ENCODE data around the gene EGLN2.
A peak's percentile ranks its signal among the peaks of the same experiment; 100 is the strongest.

Gene EGLN2

GRCh38 chr19:40797166-40797962, 1.6 kb upstream of the EGLN2 start:
- no peak for DNase-seq (ENCODE audit: low read depth in 1 of 2, low spot score in 1 of 2)
- H3K4me3 ChIP-seq (replicated peaks; ENCODE audit: insufficient read depth, low read length): no peak overlapping the region
- TF ChIP-seq GABPA (IDR thresholded peaks at IDR 0.05; ENCODE audit: low read depth): no peak
- no peak for TF ChIP-seq CTCF (IDR thresholded peaks at IDR 0.05; ENCODE audit: insufficient read depth, low read length)
- no peak for TF ChIP-seq POLR2AphosphoS5 (IDR thresholded peaks at IDR 0.05; ENCODE audit: low read depth)
- no peak for TF ChIP-seq SPI1 (IDR thresholded peaks at IDR 0.05; ENCODE audit: borderline replicate concordance, low read depth)
- TF ChIP-seq REST (IDR thresholded peaks at IDR 0.05; ENCODE audit: insufficient replicate concordance, low read depth): no peak
- H3K27me3 ChIP-seq (ENCODE audit: insufficient read depth, poor library complexity, severe bottlenecking): no peaks in the 10 kb centered on the region
- peak overlapping the region; percentile 88 for H3K27ac ChIP-seq (replicated peaks)

- Histone ChIP-seq H3K4me3 (replicated peaks; ENCODE audit: insufficient read depth, low read length) (peak overlapping the region; percentile 41), H3K27me3 (ENCODE audit: insufficient read depth, poor library complexity, severe bottlenecking) (no peaks in the 10 kb centered on the region), H3K27ac (replicated peaks) (peak overlapping the region; percentile 88)
- TF ChIP-seq POLR2AphosphoS5 (IDR thresholded peaks at IDR 0.05; ENCODE audit: low read depth) (peak; percentile 72), SPI1 (IDR thresholded peaks at IDR 0.05; ENCODE audit: borderline replicate concordance, low read depth) (peak; percentile 16; the same call in 1 of the 2 replicates), REST (IDR thresholded peaks at IDR 0.05; ENCODE audit: insufficient replicate concordance, low read depth) (no peak), CTCF (IDR thresholded peaks at IDR 0.05; ENCODE audit: insufficient read depth, low read length) (peak; percentile 17)
- DNase-seq (ENCODE audit: low read depth in 1 of 2, low spot score in 1 of 2): peak; percentile 86 to 94
Measured at GRCh38 chr19:40797963-40798682, 868 bp upstream of the EGLN2 start.

- peak overlapping the region; percentile 91 for H3K27ac ChIP-seq (replicated peaks)
- peak overlapping the region; percentile 90 for H3K4me3 ChIP-seq (replicated peaks; ENCODE audit: insufficient read depth, low read length)
- no peak for TF ChIP-seq GABPA (IDR thresholded peaks at IDR 0.05; ENCODE audit: low read depth)
- no peak for TF ChIP-seq CTCF (IDR thresholded peaks at IDR 0.05; ENCODE audit: insufficient read depth, low read length)
- no peak for TF ChIP-seq SPI1 (IDR thresholded peaks at IDR 0.05; ENCODE audit: borderline replicate concordance, low read depth)
- no peak for TF ChIP-seq POLR2AphosphoS5 (IDR thresholded peaks at IDR 0.05; ENCODE audit: low read depth)
- TF ChIP-seq REST (IDR thresholded peaks at IDR 0.05; ENCODE audit: insufficient replicate concordance, low read depth): no peak
- no peaks in the 10 kb centered on the region for H3K27me3 ChIP-seq (ENCODE audit: insufficient read depth, poor library complexity, severe bottlenecking)
- no peak for DNase-seq (ENCODE audit: low read depth in 1 of 2, low spot score in 1 of 2)
Measured at GRCh38 chr19:40799558-40800338, 757 bp downstream of the EGLN2 start.

Data from HL-60 (cell line).